K562 (cell line): Measurements from ENCODE around the gene CABP4.

Source experiments
- ARID3A ChIP-seq: IDR thresholded peaks from 2 replicates; pipeline ENCODE4 v1.6.1; 2012; ENCODE audit warnings: low read depth, low read length, improper control_type of control experiment, borderline replicate concordance
- CEBPB ChIP-seq: fragments of 450-650 bp; IDR thresholded peaks from 2 replicates; pipeline ENCODE4 v1.6.1; 2016; ENCODE audit warnings: missing genetic modification characterization, missing compliant biosample characterization
- EZH2 ChIP-seq: IDR thresholded peaks from 2 replicates; pipeline ENCODE4 v1.6.1; 2012; ENCODE audit warnings: low read depth, mild to moderate bottlenecking, inconsistent platforms, low read length, borderline replicate concordance
- HDAC1 ChIP-seq, 2 experiments: fragments of 450-650 bp; IDR thresholded peaks; 2 replicates each; pipeline ENCODE4 v1.6.1; 2016 to 2017; ENCODE audit warnings: inconsistent platforms in 1 of 2, mild to moderate bottlenecking in 1 of 2, moderate library complexity in 1 of 2
- MCM5 ChIP-seq: fragments of 450-650 bp; IDR thresholded peaks from 2 replicates; pipeline ENCODE4 v1.6.1; 2016; ENCODE audit warnings: low read depth
- NCOA1 ChIP-seq: fragments of 450-650 bp; IDR thresholded peaks from 2 replicates; pipeline ENCODE4 v1.6.1; 2016; ENCODE audit warnings: low read depth
- POLR2AphosphoS5 ChIP-seq: IDR thresholded peaks from 2 replicates; pipeline ENCODE4 v1.6.1; 2011; ENCODE audit warnings: mild to moderate bottlenecking, low read depth, low read length, moderate library complexity; ENCODE audit not compliant: control insufficient read depth, insufficient read depth
- TAF1 ChIP-seq: IDR thresholded peaks from 2 replicates; pipeline ENCODE4 v1.6.1; 2011; ENCODE audit warnings: mild to moderate bottlenecking, low read length, moderate library complexity; ENCODE audit not compliant: insufficient read depth, control insufficient read depth, severe bottlenecking; ENCODE audit errors: extremely low read depth
- ZNF354B ChIP-seq: fragments of 250-450 bp; sonication (Bioruptor Pico); IDR thresholded peaks from 2 replicates; pipeline ENCODE4 v1.4.0; 2020
- TF ChIP-seq, protein P1 (sequence below): conservative IDR thresholded peaks from 2 replicates; pipeline ENCODE4 v1.6.1; 2011; ENCODE audit warnings: low read depth, mild to moderate bottlenecking, low read length; ENCODE audit not compliant: control insufficient read depth
- TF ChIP-seq, protein P2 (sequence below), 3 experiments: IDR thresholded peaks in 2 of 3; conservative IDR thresholded peaks in 1 of 3; 2 replicates each; pipeline ENCODE4 v1.5.1; 2011 to 2012; ENCODE audit warnings: low read length in 3 of 3, mild to moderate bottlenecking in 3 of 3, control low read depth in 2 of 3, improper control_type of control experiment in 1 of 3, inconsistent platforms in 1 of 3, low read depth in 1 of 3, mixed read lengths in 1 of 3, moderate library complexity in 1 of 3; ENCODE audit not compliant: insufficient read depth in 2 of 3

DNA sequence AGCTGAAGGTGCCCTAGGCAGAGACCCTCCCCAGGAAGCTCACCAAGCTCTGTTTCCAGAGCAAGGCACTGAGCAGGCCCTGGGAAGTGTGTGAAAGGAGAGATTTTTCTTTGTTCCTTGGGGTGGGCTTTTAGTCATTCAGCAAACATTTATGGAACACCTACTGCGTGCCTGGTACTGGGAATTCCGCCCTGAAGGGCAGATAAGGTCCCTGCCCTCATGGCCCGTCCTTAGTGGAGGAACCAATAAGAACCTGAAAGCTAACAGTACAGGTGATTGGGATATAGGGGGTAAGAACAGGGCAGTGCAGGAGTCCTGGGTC, 10.0 kb downstream of the CABP4 start:
- TF ChIP-seq, protein P1, sequence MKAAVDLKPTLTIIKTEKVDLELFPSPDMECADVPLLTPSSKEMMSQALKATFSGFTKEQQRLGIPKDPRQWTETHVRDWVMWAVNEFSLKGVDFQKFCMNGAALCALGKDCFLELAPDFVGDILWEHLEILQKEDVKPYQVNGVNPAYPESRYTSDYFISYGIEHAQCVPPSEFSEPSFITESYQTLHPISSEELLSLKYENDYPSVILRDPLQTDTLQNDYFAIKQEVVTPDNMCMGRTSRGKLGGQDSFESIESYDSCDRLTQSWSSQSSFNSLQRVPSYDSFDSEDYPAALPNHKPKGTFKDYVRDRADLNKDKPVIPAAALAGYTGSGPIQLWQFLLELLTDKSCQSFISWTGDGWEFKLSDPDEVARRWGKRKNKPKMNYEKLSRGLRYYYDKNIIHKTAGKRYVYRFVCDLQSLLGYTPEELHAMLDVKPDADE: no peak
- TF ChIP-seq NCOA1 (no peak), TAF1 (no peak), POLR2AphosphoS5 (no peak), CEBPB (tag) (no peak), ZNF354B (CRISPR knock-in tag) (no peak), ARID3A (no peak), MCM5 (no peak), EZH2 (no peak), HDAC1 (IDR thresholded peaks at IDR 0.05) (no peak)
- TF ChIP-seq, protein P2, sequence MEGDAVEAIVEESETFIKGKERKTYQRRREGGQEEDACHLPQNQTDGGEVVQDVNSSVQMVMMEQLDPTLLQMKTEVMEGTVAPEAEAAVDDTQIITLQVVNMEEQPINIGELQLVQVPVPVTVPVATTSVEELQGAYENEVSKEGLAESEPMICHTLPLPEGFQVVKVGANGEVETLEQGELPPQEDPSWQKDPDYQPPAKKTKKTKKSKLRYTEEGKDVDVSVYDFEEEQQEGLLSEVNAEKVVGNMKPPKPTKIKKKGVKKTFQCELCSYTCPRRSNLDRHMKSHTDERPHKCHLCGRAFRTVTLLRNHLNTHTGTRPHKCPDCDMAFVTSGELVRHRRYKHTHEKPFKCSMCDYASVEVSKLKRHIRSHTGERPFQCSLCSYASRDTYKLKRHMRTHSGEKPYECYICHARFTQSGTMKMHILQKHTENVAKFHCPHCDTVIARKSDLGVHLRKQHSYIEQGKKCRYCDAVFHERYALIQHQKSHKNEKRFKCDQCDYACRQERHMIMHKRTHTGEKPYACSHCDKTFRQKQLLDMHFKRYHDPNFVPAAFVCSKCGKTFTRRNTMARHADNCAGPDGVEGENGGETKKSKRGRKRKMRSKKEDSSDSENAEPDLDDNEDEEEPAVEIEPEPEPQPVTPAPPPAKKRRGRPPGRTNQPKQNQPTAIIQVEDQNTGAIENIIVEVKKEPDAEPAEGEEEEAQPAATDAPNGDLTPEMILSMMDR (IDR thresholded peaks at IDR 0.05 in 2 of 3, conservative IDR thresholded peaks at IDR 0.05 in 1 of 3; ENCODE audit: insufficient read depth in 2 of 3, low read depth in 1 of 3, low read length in 3 of 3): no peak
